ENCODE measurements around the gene MYO6. TPM values are rescaled to one million over a fixed set of nuclear protein-coding genes. Genes with fewer than 3 reads are reported as not detected.

MYO6 gene
- total RNA-seq, 4 donors from 2014 or later = 26.1 to 38.0 (median 34.8) TPM

- TF ChIP-seq, protein P1, sequence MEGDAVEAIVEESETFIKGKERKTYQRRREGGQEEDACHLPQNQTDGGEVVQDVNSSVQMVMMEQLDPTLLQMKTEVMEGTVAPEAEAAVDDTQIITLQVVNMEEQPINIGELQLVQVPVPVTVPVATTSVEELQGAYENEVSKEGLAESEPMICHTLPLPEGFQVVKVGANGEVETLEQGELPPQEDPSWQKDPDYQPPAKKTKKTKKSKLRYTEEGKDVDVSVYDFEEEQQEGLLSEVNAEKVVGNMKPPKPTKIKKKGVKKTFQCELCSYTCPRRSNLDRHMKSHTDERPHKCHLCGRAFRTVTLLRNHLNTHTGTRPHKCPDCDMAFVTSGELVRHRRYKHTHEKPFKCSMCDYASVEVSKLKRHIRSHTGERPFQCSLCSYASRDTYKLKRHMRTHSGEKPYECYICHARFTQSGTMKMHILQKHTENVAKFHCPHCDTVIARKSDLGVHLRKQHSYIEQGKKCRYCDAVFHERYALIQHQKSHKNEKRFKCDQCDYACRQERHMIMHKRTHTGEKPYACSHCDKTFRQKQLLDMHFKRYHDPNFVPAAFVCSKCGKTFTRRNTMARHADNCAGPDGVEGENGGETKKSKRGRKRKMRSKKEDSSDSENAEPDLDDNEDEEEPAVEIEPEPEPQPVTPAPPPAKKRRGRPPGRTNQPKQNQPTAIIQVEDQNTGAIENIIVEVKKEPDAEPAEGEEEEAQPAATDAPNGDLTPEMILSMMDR (IDR thresholded peaks at IDR 0.05) = no peak
- no peak for TF ChIP-seq POLR2A (IDR thresholded peaks at IDR 0.05)
- intact Hi-C loops (cut with DNase I; ENCODE audit: low total_unique reads) = no loop called here
- DNase-seq (ENCODE audit: low spot score in 2 of 2) = no peak
- WGBS, 2 donors = 76 to 78% methylated on average over 2 of the region's 2 CpGs
- H3K4me3 ChIP-seq (ENCODE audit: low read depth, poor library complexity, severe bottlenecking) = no peak overlapping the region
These were observed 188.8 kb downstream of the MYO6 start for GRCh38 chr6:75937846-75938245.

DNA sequence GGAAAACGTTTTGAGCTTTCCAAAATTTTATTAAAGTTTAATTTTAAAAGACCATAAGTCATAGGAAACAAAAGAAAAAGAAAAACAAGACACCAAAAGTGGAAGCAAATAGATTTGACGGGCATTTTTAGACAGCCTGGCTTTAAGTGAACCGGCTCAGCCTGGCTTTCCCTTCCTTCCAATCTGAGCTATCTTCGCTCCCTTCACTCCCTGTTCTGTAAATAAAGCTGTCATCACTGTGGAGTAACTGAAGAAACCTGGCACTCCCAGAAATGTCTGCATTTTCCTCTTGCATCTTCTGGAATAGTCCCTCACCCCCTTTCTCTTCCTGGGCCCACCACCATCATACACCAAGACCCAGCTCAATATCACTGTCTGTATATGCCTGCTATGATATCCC, 191.5 kb downstream of the MYO6 start:
- TF ChIP-seq, protein P1 (IDR thresholded peaks at IDR 0.05) = no peak
- WGBS, 2 donors = 68 to 72% methylated on average over 4 of the region's 4 CpGs
- no peak overlapping the region for H3K4me3 ChIP-seq (ENCODE audit: low read depth, poor library complexity, severe bottlenecking)
- intact Hi-C loops (cut with DNase I; ENCODE audit: low total_unique reads) = no loop called here
- no peak for DNase-seq (ENCODE audit: low spot score in 2 of 2)

- TF ChIP-seq POLR2A (IDR thresholded peaks at IDR 0.05) = no peak
- TF ChIP-seq, protein P1 (IDR thresholded peaks at IDR 0.05) = no peak
- intact Hi-C loops (cut with DNase I; ENCODE audit: low total_unique reads) = no loop called here
- DNase-seq (ENCODE audit: low spot score in 2 of 2) = no peak
- H3K4me3 ChIP-seq (ENCODE audit: low read depth, poor library complexity, severe bottlenecking) = no peak overlapping the region
- 20% methylated on average over 1 of the region's 1 CpG for WGBS, 2 donors
These were observed 192.5 kb downstream of the MYO6 start for GRCh38 chr6:75941509-75941908.

GRCh38 chr6:75943381-75943780, 194.3 kb downstream of the MYO6 start:
- 57 to 66% methylated on average over 2 of the region's 2 CpGs for WGBS, 2 donors
- DNase-seq (ENCODE audit: low spot score in 2 of 2) = no peak
- intact Hi-C loops (cut with DNase I; ENCODE audit: low total_unique reads) = no loop called here
- H3K4me3 ChIP-seq (ENCODE audit: low read depth, poor library complexity, severe bottlenecking) = no peak overlapping the region
- TF ChIP-seq, protein P1 (IDR thresholded peaks at IDR 0.05) = no peak

DNA sequence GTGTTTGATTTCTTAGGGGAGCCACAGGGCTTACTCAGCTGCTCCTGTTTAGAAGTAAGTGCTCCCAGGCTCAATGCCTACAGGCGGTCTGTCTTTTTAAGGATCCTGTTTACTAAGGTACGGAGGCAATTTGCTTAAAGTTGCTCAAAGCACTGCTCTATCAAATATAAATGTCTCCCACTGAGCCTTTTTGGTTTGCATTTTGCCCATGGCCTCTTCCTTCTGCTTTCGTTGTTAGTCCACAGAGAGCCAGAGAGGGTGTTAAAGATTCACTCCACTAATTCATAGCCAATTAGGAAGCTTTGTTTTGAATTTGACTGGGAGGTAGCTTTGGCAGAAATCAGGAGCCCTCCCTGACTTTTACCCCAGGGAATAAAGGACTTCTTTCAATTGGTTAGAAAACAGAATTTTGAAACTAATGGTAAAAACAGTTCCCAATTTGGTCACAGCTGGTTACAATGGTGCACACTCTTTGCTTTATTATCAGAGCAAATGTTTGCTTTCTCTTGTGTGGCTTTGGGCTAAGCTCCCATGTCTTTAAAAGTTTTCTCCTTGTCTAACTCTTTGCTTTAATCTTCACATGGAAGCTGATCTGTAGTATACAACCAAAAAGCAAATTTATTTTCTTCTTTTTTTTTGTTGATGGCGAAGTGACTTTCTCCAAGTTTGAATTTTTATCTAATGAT, 197.2 kb downstream of the MYO6 start:
- whole genome bisulfite sequencing, 2 donors = 58 to 62% methylated on average over 4 of the region's 4 CpGs
- DNase-seq (ENCODE audit: low spot score in 2 of 2) = no peak
- H3K4me3 ChIP-seq (ENCODE audit: low read depth, poor library complexity, severe bottlenecking) = no peak overlapping the region
- intact Hi-C loops (cut with DNase I; ENCODE audit: low total_unique reads) = no loop called here
- no peak for TF ChIP-seq POLR2A (IDR thresholded peaks at IDR 0.05)
- TF ChIP-seq, protein P1 (IDR thresholded peaks at IDR 0.05) = no peak

DNA sequence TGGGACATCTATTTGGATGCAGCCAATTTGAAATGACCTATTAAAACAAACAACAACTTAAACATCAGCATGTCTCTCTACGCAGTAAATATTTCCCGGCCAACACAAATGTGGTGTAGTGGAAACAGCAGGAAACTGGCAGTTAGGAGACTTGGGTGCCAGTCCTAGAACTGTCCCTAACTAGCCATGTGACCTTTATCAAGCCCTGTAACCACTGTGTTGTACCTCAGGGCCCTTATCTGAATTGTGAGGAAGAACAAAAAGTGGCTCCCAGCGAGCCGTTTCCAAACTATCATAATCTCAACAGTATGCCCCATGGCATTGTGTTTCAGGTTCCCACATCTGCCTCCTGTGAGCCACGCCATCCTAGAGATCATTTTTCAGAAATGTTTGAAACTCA, 198.9 kb downstream of the MYO6 start:
- TF ChIP-seq POLR2A (IDR thresholded peaks at IDR 0.05) = no peak
- TF ChIP-seq, protein P1 (IDR thresholded peaks at IDR 0.05) = no peak
- no peak for DNase-seq (ENCODE audit: low spot score in 2 of 2)
- no peak overlapping the region for H3K4me3 ChIP-seq (ENCODE audit: low read depth, poor library complexity, severe bottlenecking)
- intact Hi-C loops (cut with DNase I; ENCODE audit: low total_unique reads) = no loop called here
- 88 to 89% methylated on average over 5 of the region's 5 CpGs for WGBS, 2 donors

Data from lower leg skin (tissue), 4 donors.